HG02973 (cell line): ENCODE data around the gene SRSF1.
"Not testable (repeated sequence)": the region's sequence is repeated elsewhere in the genome, so short reads cannot be mapped to it uniquely, and the experiment has no call there.

ENCODE experiments used
- ATAC-seq: cut with Tn5 transposase; IDR thresholded peaks from one replicate; pipeline ENCODE4 v1.9.1; 2021; ENCODE audit warnings: moderate library complexity; ENCODE audit not compliant: unreplicated experiment

Gene SRSF1

DNA sequence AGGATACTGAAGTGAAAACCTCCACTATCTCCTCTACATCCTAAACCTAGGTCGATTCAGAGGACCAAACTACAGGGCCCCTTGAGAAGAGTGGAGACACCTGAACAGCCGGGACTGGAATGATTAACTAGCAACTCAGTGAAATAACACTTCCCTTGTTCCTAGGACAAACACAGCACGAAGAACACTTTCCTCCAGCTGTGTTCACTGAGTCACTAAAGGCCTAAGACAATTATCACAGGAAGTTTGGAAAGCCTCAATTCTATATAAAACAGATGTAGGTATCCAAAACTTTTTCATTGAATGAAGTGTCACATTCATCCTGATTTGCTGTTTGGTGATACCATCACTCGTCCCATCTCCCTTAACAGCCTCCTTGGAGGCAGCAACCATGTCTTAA, 36.3 kb downstream of the SRSF1 start:
- no peak for ATAC-seq

GRCh38 chr17:57968456-57968855, 38.6 kb downstream of the SRSF1 start:
- no peak for ATAC-seq

DNA sequence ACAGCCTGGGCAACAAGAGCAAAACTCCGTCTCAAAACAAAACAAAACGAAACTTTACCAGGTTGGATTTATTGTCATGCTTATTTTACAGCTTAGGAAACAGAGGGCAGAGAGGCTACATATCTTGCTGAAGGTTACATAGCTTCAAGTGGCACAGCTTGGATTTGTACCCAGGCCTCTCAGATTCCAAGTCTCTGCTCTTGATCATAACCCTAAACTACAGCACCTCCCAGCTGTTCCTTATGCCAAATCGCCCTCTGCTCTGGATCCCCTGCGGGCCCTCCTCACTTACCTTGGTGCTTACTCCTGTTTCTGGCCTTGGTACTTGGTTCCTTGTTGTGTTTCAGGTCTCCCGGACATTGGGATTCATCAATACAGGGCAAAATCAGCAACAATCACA, 40.2 kb downstream of the SRSF1 start:
- no peak for ATAC-seq

- no peak for ATAC-seq
Measured at GRCh38 chr17:57966246-57966645, 40.8 kb downstream of the SRSF1 start.

- ATAC-seq = no peak
Measured at GRCh38 chr17:57965521-57966160, 41.4 kb downstream of the SRSF1 start.

DNA sequence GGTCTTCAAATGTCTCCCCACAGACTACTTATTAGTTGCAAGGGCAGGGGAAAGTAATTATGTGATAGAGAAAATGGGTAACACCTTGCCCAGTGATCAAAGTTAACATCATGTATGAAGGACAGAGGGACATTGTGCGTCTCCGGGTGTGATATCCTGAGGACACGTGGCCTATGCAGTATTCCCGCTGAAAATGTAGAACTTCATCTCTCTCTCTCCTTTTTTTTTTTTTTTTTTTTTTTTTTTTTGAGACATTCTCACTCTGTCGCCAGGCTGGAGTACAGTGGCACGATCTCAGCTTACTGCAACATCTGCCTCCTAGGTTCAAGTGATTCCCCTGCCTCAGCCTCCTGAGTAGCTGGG, 43.9 kb downstream of the SRSF1 start:
- ATAC-seq = no peak

DNA sequence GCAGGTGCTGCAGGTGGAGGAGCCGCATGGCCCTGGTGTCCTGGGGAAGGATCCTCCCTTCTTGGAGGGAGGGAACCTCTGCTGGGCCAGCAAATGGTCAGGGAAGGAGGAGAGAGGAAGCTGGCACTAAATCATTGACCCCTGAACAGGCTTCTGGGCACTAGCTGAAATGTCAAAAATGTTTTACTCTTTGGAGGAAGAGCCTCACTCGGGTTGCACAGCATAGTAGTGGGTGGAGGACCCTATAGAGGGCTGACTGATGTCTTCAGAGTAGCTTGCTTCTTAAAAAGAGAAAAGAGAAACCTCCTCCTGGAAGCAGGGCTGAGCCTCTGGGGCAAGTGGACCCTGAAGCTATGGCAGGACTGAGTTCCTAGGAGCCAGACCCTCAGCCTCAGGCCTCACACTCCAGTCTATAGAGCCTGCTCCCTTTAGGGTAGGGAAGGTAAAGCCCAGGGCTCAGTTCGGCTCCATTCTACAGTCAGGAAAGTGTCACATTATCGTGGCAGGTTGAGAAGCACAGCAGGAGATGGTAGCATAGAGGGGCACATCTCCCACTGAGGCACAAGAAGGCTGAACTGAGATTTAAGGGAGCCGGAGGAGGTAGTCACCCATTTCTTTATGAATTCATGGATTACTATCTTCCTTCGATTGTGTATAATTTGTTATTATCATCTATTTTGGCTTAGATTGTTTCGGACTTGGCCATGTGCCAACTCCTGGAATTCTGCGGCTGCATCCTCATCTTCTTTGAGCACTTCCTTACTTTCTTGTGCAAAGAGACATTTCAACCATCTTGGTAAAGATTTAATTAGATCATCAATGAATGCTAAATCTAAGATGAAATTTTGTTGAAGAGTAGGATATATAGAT, 44.5 kb downstream of the SRSF1 start:
- no peak for ATAC-seq

- no peak for ATAC-seq
Measured at GRCh38 chr17:57959929-57960328, 47.1 kb downstream of the SRSF1 start.

GRCh38 chr17:57958391-57958790, 48.7 kb downstream of the SRSF1 start:
- not testable (repeated sequence) for ATAC-seq

- ATAC-seq = no peak
Measured at GRCh38 chr17:57957886-57958285, 49.2 kb downstream of the SRSF1 start.

GRCh38 chr17:57957120-57957850, 49.8 kb downstream of the SRSF1 start:
- ATAC-seq = no peak

DNA sequence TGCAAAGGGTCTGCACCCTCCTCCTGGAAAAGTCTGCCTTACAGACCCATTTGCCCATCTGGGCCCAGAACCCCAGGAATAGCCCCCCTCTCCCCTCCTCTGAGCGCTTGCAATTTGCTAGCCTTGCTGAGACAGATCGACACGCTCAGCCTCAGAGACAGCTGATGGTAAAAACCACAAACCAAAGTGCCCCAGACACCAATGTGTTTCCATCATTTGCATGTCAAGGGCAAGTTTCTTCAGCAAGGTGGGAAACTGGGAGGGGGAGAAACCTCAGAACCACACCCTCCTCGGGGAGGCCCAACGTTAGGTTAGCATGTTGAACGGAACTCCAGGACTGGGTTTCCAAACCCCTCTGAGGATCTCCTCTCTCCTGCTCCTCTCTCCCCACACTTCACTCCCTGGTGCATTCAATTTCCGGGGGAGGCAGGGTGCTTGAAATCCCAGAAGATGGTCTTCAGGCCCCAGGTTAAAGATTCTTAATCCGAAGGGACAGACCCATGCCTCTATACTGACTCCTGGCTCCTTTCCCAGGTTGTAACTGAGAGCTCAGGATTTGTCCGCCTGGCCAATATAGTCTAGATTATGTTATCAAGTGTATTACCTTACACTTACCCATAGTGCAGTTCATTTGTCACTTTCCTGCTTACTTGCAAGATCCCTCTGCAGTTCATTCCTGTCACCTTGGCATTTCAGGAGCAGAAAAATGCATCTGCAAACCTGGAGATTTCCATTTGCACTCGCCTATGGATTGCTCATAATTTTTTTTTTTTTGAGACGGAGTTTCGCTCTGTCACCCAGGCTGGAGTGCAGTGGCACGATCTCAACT, 50.5 kb downstream of the SRSF1 start:
- peak; percentile 52 for ATAC-seq

DNA sequence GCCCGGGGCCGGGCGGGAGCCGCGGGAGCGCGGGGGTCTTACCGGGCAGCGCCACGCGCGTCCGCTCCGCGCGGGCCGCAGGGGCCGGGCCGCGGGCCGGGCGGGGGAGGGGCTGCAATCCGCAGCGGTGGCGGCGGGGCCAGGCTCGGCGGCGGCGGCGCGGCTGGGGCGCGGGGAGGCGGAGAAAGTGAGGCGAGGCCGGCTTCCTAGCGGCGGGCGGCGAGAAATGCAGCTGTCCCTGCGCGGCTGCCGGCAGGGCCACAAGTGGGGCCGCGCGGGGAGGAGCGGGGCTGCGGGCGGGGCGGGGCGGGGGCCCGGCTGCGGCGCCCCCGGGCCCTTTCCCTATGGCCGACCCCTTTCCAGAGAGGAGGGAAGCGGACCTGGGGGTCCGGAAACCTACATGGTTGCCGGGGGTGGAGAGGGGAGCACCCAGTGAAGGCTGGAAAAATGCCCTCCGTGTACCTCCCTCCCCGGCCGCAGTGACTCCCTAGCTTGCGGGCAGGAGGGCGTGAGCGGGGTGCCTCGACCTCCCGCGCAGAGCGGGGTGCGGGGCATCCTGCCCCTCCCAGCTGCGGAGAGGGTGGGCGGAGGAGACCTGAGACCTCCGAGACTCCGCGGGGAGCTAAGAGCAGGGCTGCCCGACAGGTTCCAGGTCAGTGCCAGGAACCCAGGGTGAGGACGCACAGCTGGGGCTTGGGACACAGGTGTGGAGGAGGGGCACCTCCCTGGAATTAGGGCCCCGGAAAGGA, 51.7 kb downstream of the SRSF1 start, which contains the start of gene CUEDC1:
CUEDC1 (minus strand) TSS at position 230 of the 749 bp plus-strand sequence. CDS start 69,848 bp downstream, outside the sequence.
- ATAC-seq = peak; percentile 48

GRCh38 chr17:57954397-57955182, 52.5 kb downstream of the SRSF1 start:
- peak; percentile 4 for ATAC-seq

DNA sequence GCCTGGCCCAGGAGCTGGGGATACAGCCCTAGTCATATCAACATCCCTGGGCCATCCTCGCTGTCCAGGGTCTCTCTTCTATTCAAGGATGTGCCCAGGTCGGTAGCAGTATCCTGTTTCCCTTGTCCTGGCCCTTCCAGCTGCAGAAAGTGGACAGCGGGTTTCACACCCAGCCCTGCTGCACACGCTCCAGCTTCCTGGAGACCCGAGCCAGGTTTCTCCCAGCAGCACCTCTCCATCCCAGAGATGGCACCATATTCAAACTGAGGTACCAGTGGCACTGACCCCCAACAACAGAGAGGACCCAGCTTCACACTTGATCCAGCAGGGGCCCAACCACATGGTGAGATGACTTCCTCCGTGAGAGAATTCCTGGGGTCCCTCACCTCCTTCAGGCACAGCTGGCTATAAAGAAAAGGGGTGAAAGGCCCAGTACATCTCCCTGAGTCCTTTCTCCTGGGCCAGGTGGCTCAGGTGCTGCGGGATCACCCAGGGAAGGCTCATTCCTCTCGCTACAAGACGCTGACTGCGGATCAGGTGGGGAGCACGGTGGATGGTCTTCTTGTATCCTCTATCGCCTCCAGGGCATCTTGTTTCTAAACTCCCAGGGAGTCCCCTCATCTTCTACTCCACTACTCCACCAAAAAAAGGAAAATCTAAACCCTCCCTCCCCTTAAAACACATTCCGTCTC, 53.2 kb downstream of the SRSF1 start:
- no peak for ATAC-seq
